Measurements from ENCODE around the gene THSD8.

DNA sequence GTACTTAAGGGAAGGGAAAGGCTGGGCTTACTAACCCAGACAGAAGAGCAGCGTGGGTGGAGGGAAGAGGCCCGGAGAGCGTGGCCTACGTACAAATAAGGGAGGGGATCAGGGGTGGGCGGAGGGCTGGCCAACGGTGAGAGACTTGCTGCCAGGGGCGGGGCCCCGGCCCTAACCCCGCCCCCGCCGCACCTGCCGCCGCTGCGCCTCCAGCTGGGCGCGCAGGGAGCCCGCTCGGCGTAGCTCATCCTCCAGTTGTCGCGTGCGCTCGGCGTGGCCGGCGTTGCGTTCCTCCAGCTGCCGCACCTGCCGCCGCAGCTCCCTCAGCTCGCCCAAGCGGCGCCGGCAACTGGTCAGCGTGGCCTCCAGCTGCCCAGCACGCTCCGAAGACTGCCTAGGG is 32.2 kb upstream of the THSD8 start:
- TF ChIP-seq EP300 (IDR thresholded peaks at IDR 0.05) (no peak), POLR2AphosphoS5 (IDR thresholded peaks at IDR 0.05) (no peak), POLR2A (IDR thresholded peaks at IDR 0.05) (no peak)
- TF ChIP-seq, protein P1, sequence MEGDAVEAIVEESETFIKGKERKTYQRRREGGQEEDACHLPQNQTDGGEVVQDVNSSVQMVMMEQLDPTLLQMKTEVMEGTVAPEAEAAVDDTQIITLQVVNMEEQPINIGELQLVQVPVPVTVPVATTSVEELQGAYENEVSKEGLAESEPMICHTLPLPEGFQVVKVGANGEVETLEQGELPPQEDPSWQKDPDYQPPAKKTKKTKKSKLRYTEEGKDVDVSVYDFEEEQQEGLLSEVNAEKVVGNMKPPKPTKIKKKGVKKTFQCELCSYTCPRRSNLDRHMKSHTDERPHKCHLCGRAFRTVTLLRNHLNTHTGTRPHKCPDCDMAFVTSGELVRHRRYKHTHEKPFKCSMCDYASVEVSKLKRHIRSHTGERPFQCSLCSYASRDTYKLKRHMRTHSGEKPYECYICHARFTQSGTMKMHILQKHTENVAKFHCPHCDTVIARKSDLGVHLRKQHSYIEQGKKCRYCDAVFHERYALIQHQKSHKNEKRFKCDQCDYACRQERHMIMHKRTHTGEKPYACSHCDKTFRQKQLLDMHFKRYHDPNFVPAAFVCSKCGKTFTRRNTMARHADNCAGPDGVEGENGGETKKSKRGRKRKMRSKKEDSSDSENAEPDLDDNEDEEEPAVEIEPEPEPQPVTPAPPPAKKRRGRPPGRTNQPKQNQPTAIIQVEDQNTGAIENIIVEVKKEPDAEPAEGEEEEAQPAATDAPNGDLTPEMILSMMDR (IDR thresholded peaks at IDR 0.05): no peak

All from gastroesophageal sphincter (tissue), 3 donors.